K562 (cell line): ENCODE measurements around the gene DGCR2. TPM values are rescaled to one million over a fixed set of nuclear protein-coding genes. Genes with fewer than 3 reads are reported as not detected.
"Not testable (repeated sequence)": the region's sequence is repeated elsewhere in the genome, so short reads cannot be mapped to it uniquely, and the experiment has no call there.

Experiments
- ATAC-seq: fragments of 200-7000 bp; cut with Tn5 transposase; 3 replicates; pipeline ENCODE4 v1.9.1; 2020; ENCODE audit warnings: moderate library complexity
- BruUV-seq: library from RNA; stranded (reverse); fragments of 400-500 nt; replicated peaks from 2 replicates; lab custom pipeline; 2021; lab: Mats Ljungman, UMichigan
- CTCF ChIA-PET: fragments of 300-600 bp; formaldehyde crosslinking; extraction: SDS; loops from one replicate; lab custom pipeline; 2021; ENCODE audit warnings: low intra/inter-chr PET ratio; lab: Yijun Ruan, JAX
- POLR2A ChIA-PET: fragments of 300-600, 350-650 bp; sonication (Branson Sonifier 250); formaldehyde crosslinking; extraction: SDS; loops from one replicate; lab custom pipeline; 2021; ENCODE audit warnings: antibody characterized with exemption, inconsistent platforms; lab: Yijun Ruan, JAX
- DNase-seq, 4 experiments: peaks; one replicate each; pipeline versions ENCODE4 v3.0.0 to v3.0.0-alpha.2; 2011 to 2018; ENCODE audit warnings: low spot score in 3 of 4, mixed read lengths in 3 of 4; ENCODE audit errors: extremely low read depth in 1 of 4
- FAIRE-seq: peaks from 2 replicates; lab custom pipeline; 2011; peaks lifted over from hg19 to GRCh38; lab: Jason Lieb, UNC
- H2AFZ ChIP-seq: 2 replicates; pipeline ENCODE4 v1.6.0; 2011; ENCODE audit warnings: low read depth, low read length, control low read depth, inconsistent platforms
- H3K27ac ChIP-seq: fragments of 200-600 bp; 3 replicates; pipeline ENCODE4 v1.8.0; 2011; ENCODE audit warnings: low read depth, mild to moderate bottlenecking, control low read depth, inconsistent platforms, low read length, moderate library complexity, mixed read lengths; ENCODE audit errors: extremely low read depth
- H3K27me3 ChIP-seq, 2 experiments: fragments of 300-600 bp in 1 of 2; 2 replicates in 1 of 2; 3 replicates in 1 of 2; pipeline versions ENCODE4 v1.6.0 to v1.8.0; 2011; ENCODE audit warnings: inconsistent platforms in 2 of 2, low read length in 2 of 2, mild to moderate bottlenecking in 1 of 2, mixed read lengths in 1 of 2, moderate library complexity in 1 of 2; ENCODE audit not compliant: control insufficient read depth in 2 of 2, insufficient read depth in 2 of 2
- H3K36me3 ChIP-seq: fragments of 300-600 bp; 3 replicates; pipeline ENCODE4 v1.8.0; 2011; ENCODE audit warnings: mild to moderate bottlenecking, low read length, inconsistent platforms; ENCODE audit not compliant: control insufficient read depth, insufficient read depth
- H3K4me1 ChIP-seq, 2 experiments: fragments of 200-600 bp in 1 of 2; replicated peaks in 1 of 2; 2 replicates in 1 of 2; 3 replicates in 1 of 2; pipeline versions ENCODE4 v1.5.1 to v1.8.0; 2011; ENCODE audit warnings: inconsistent platforms in 2 of 2, low read length in 2 of 2, mild to moderate bottlenecking in 1 of 2, mixed read lengths in 1 of 2, moderate library complexity in 1 of 2; ENCODE audit not compliant: control insufficient read depth in 2 of 2, insufficient read depth in 2 of 2
- H3K4me2 ChIP-seq: 2 replicates; pipeline ENCODE4 v1.6.1; 2011; ENCODE audit warnings: low read length, control low read depth, inconsistent platforms, mixed read lengths; ENCODE audit not compliant: insufficient read depth
- H3K4me3 ChIP-seq: fragments of 200-600 bp; sonication (generic), shearing (Covaris generic); 2 replicates; pipeline ENCODE4 v1.5.1; 2016; ENCODE audit warnings: control low read depth, inconsistent platforms
- H3K79me2 ChIP-seq: fragments of 200-600 bp; 3 replicates; pipeline ENCODE4 v1.8.0; 2011; ENCODE audit warnings: low read length, inconsistent platforms; ENCODE audit not compliant: control insufficient read depth, insufficient read depth
- H3K9ac ChIP-seq, 2 experiments: 2 replicates each; pipeline versions ENCODE4 v1.6.0 to v1.6.1; 2011; ENCODE audit warnings: low read depth in 2 of 2, low read length in 2 of 2, control low read depth in 1 of 2, inconsistent platforms in 1 of 2, mild to moderate bottlenecking in 1 of 2, mixed read lengths in 1 of 2; ENCODE audit not compliant: insufficient read depth in 1 of 2
- H3K9me1 ChIP-seq: one replicate; pipeline ENCODE4 v1.6.0; 2011; ENCODE audit warnings: inconsistent platforms, mild to moderate bottlenecking, low read length, moderate library complexity; ENCODE audit not compliant: control insufficient read depth, insufficient read depth
- H3K9me3 ChIP-seq: replicated peaks from 2 replicates; pipeline ENCODE4 v1.5.1; 2011; ENCODE audit warnings: low read depth, low read length, inconsistent platforms; ENCODE audit not compliant: control insufficient read depth, insufficient read depth
- H4K20me1 ChIP-seq: replicated peaks from 2 replicates; pipeline ENCODE4 v1.6.1; 2011; ENCODE audit warnings: low read length, inconsistent platforms, mixed read lengths; ENCODE audit not compliant: control insufficient read depth, insufficient read depth
- FOXA3 ChIP-seq, 2 experiments: fragments of 450-650 bp in 1 of 2; sonication (generic) in 1 of 2; formaldehyde crosslinking; IDR thresholded peaks in 1 of 2; conservative IDR thresholded peaks in 1 of 2; 2 replicates each; pipeline versions ENCODE4 v1.4.0 to v1.8.0; 2020 to 2022; ENCODE audit warnings: mild to moderate bottlenecking in 2 of 2, missing genetic modification reagents in 1 of 2
- HDAC6 ChIP-seq: IDR thresholded peaks from 2 replicates; pipeline ENCODE4 v1.6.1; 2012; ENCODE audit warnings: low read depth, mild to moderate bottlenecking, control low read depth, inconsistent platforms, low read length, moderate library complexity
- IRF2 ChIP-seq: sonication (generic); formaldehyde crosslinking; IDR thresholded peaks from 2 replicates; pipeline ENCODE4 v1.8.1; 2022; ENCODE audit warnings: mild to moderate bottlenecking, missing genetic modification reagents
- MAX ChIP-seq: sonication (generic); formaldehyde crosslinking; IDR thresholded peaks from 2 replicates; pipeline ENCODE4 v1.9.0; 2022; ENCODE audit warnings: mild to moderate bottlenecking, missing genetic modification reagents
- TEAD4 ChIP-seq, 2 experiments: sonication (generic) in 1 of 2; formaldehyde crosslinking in 1 of 2; IDR thresholded peaks; 2 replicates each; pipeline versions ENCODE4 v1.6.1 to v1.8.0; 2012 to 2022; ENCODE audit warnings: borderline replicate concordance in 1 of 2, inconsistent platforms in 1 of 2, low read length in 1 of 2, mild to moderate bottlenecking in 1 of 2, missing genetic modification reagents in 1 of 2
- USF1 ChIP-seq: sonication (generic); formaldehyde crosslinking; IDR thresholded peaks from 2 replicates; pipeline ENCODE4 v1.9.0; 2022; ENCODE audit warnings: mild to moderate bottlenecking, missing genetic modification reagents
- ZC3H4 ChIP-seq: sonication (generic); formaldehyde crosslinking; IDR thresholded peaks from 2 replicates; pipeline ENCODE4 v1.9.0; 2021; ENCODE audit warnings: missing genetic modification reagents, borderline replicate concordance
- WGBS: fragments of 100-300 bp; shearing (Covaris generic); methylation state at CpG from one replicate; pipeline ENCODE4 v1.1.6; 2016; ENCODE audit warnings: low coverage, mixed read lengths; ENCODE audit not compliant: insufficient coverage; ENCODE audit errors: missing lambda C conversion rate; 5-methylcytosine and 5-hydroxymethylcytosine counted together
- in situ Hi-C: fragments of 300-500 bp; cut with MboI; formaldehyde crosslinking; loops from 4 replicates; pipeline ENCODE4 v1.15.0; 2018; ENCODE audit warnings: inconsistent platforms, mixed read lengths
- intact Hi-C: fragments of 100-400 bp; cut with micrococcal nuclease; formaldehyde crosslinking; loops from 2 replicates; pipeline ENCODE4 v1.14.2; 2022
- polyA plus RNA-seq, 8 experiments: library from polyadenylated mRNA; depleted of rRNA in 4 of 8; stranded (reverse) in 5 of 8; unstranded in 3 of 8; fragments of >200 nt; fragmentation: Nextera tagmentation in 2 of 8; fragmentation: Illumina TruSeq in 1 of 8; extraction: Ambion mirVana in 2 of 8; extraction: Trizol in 1 of 8; gene quantifications; 2 replicates each; pipeline versions ENCODE4 v1.2.1 to v1.2.3, GENCODE V29; 2011 to 2014; ENCODE audit warnings: inconsistent platforms in 1 of 8, missing spikeins in 1 of 8
- total RNA-seq, 7 experiments: library from RNA; depleted of rRNA in 6 of 7; stranded (reverse); fragments of >200 nt in 6 of 7; fragmentation: Illumina TruSeq in 2 of 7; extraction: Trizol in 2 of 7; gene quantifications; 2 replicates each; pipeline versions ENCODE4 v1.2.1 to v1.2.3, GENCODE V29; 2011 to 2021; ENCODE audit warnings: low replicate concordance in 1 of 7
- TF ChIP-seq, protein P1 (sequence below): sonication (generic); formaldehyde crosslinking; IDR thresholded peaks from 2 replicates; pipeline ENCODE4 v1.8.0; 2022; ENCODE audit warnings: mild to moderate bottlenecking, missing genetic modification reagents

Gene DGCR2
- total and polyA plus RNA-seq, 9 of the 15 experiments (the other 6 are each of a cell fraction or from before 2014, with no cell fraction given): 0.69 to 101 (median 56.4) TPM

DNA sequence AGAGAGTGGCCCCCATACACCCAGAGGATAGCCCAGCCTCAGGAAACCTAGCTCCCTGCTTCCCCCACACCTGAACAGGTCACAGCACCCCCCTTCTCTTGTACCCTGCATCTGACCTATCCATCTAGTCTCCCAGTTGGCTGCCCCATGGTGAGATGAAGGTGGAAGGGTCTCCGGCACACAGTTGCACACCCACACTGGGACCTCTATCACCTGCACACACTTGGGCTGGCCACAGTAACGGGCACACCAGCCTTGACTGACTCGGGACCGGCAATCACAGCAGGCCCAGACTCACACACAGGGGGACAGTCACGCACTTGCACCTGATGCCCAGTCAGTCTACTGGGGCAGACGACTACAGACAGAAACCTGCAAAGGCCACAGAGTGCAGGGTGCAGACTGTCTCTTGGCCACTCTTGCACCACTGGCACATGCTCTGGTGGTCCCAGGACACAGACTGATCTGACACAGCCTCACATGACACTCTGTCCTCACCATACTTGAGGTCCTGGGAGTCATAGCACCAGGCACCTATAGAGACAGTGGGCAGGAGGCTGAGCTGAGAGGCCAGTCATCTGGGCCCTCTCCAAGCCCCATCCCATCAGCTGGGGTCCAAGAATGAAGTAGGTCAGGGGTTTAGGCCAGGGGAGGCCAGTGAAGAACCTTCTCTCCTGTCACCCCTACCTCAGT lies 88.0 kb downstream of the DGCR2 start:
- peaks cover 21 to 39% of the 10 kb centered on the region in 2 experiments; a peak in 4 of 5 replicates for H3K27me3 ChIP-seq
- H3K27ac ChIP-seq; FAIRE-seq; H3K79me2 ChIP-seq; H3K4me3 ChIP-seq; H3K9ac ChIP-seq; BruUV-seq; DNase-seq; H3K4me2 ChIP-seq; CTCF ChIA-PET; ATAC-seq; H3K36me3 ChIP-seq; H2AFZ ChIP-seq; H3K9me3 ChIP-seq; TF ChIP-seq TEAD4 (IDR thresholded peaks at IDR 0.05; ENCODE audit: low read length): not testable (repeated sequence)
- intact Hi-C loops: loop anchor here (10.0 kb wide), 1 partner anchor 261 kb away; the partner anchor contains the start of gene CLTCL1
- POLR2A ChIA-PET: interaction anchor here (0.8 to 1.3 kb wide), 2 partner anchors 9 to 36 kb away, joined by 3 to 4 read pairs; no protein-coding TSS in a partner anchor
- H4K20me1 ChIP-seq: peaks cover 44% of the 10 kb centered on the region
- H3K4me1 ChIP-seq: peaks cover 0 to 33% of the 10 kb centered on the region in 2 experiments; a peak in 1 of 5 replicates
- H3K9me1 ChIP-seq: peaks cover 12% of the 10 kb centered on the region
- 10% methylated on average over 6 of the region's 6 CpGs for WGBS
- in situ Hi-C loops: loop anchor here (5.0 kb wide), 1 partner anchor 397 kb away; no protein-coding TSS in a partner anchor
- TF ChIP-seq ZC3H4 (CRISPR knock-in tag): peak; percentile 64; the same call in 1 of the 2 replicates
- TF ChIP-seq, protein P1, sequence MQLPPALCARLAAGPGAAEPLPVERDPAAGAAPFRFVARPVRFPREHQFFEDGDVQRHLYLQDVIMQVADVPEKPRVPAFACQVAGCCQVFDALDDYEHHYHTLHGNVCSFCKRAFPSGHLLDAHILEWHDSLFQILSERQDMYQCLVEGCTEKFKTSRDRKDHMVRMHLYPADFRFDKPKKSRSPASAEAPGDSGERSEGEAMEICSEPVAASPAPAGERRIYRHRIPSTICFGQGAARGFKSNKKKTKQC (CRISPR knock-in tag): 0 out of 2 replicates have a peak, but pooled peaks have one; percentile 38
- 0 out of 2 replicates have a peak, but pooled peaks have one; percentile 12 for TF ChIP-seq HDAC6
- peak; percentile 53 for TF ChIP-seq MAX
- 0 out of 4 replicates have a peak, but pooled peaks of 1 of the 2 experiments have one; percentile 20 for TF ChIP-seq FOXA3 (CRISPR knock-in tag; conservative IDR thresholded peaks at IDR 0.05 in 1 of 2, IDR thresholded peaks at IDR 0.05 in 1 of 2)
- TF ChIP-seq IRF2 (CRISPR knock-in tag): 0 out of 2 replicates have a peak, but pooled peaks have one; percentile 57
- peak; percentile 53; the same call in 1 of the 2 replicates for TF ChIP-seq USF1 (CRISPR knock-in tag)
- TF ChIP-seq TEAD4 (CRISPR knock-in tag; IDR thresholded peaks at IDR 0.05; ENCODE audit: borderline replicate concordance): peak; percentile 17; the same call in 1 of the 2 replicates
